ENCODE results near the gene RNF123. TPM values are rescaled to one million over a fixed set of nuclear protein-coding genes. Genes with fewer than 3 reads are reported as not detected.

RNF123 gene
- total RNA-seq, 1 experiment from 2014 or later: 40.6 TPM

GRCh38 chr3:49644684-49645083, 44.7 kb upstream of the RNF123 start:
- no peak overlapping the region for H4K91ac ChIP-seq (ENCODE audit: insufficient read length, low read depth, low read length)
- no peaks in the 10 kb centered on the region for H3K23me2 ChIP-seq (ENCODE audit: insufficient read length, low read depth, low read length, poor library complexity, severe bottlenecking)
- Mint-ChIP-seq H3K27ac (no peak overlapping the region), H3K4me3 (no peak overlapping the region), H3K27me3 (ENCODE audit: low read depth) (no peaks in the 10 kb centered on the region), H3K9me3 (no peaks in the 10 kb centered on the region), H3K36me3 (ENCODE audit: insufficient read depth in 1 of 3, low read depth in 3 of 3) (no peaks in the 10 kb centered on the region), H3K4me1 (no peaks in the 10 kb centered on the region)
- H3K4me2 ChIP-seq (ENCODE audit: insufficient read depth, insufficient read length, low read length): no peak overlapping the region
- DNase-seq: no peak
- H4K8ac ChIP-seq (replicated peaks; ENCODE audit: insufficient read length, low read depth, low read length): no peak overlapping the region
- no peak overlapping the region for H3K18ac ChIP-seq (ENCODE audit: insufficient read length, low read depth, low read length)
- H2BK15ac ChIP-seq (ENCODE audit: low read depth, low read length): no peak overlapping the region
- no peak overlapping the region for H4K5ac ChIP-seq (ENCODE audit: insufficient read length, low read depth, low read length)
- H3K79me2 ChIP-seq (ENCODE audit: insufficient read depth, low read length): no peaks in the 10 kb centered on the region
- H3T11ph ChIP-seq (ENCODE audit: low read length): no peak overlapping the region
- no peak overlapping the region for H3K14ac ChIP-seq (ENCODE audit: insufficient read depth, low read length)
- no peak overlapping the region for H3K27ac ChIP-seq (ENCODE audit: insufficient read length, low read depth, low read length)
- no peak overlapping the region for H2BK120ac ChIP-seq (ENCODE audit: low read depth, low read length, poor library complexity, severe bottlenecking)
- H3K79me1 ChIP-seq (ENCODE audit: insufficient read depth, low read depth, low read length, poor library complexity, severe bottlenecking): no peaks in the 10 kb centered on the region
- no peaks in the 10 kb centered on the region for H3K27me3 ChIP-seq (ENCODE audit: insufficient read depth, low read length)
- H2BK12ac ChIP-seq (ENCODE audit: insufficient read length, low read depth, low read length): no peak overlapping the region
- H3K4me1 ChIP-seq (ENCODE audit: insufficient read depth, low read length): no peaks in the 10 kb centered on the region
- no peak overlapping the region for H2AFZ ChIP-seq (ENCODE audit: low read length)
- H3K9ac ChIP-seq (ENCODE audit: extremely low read depth, insufficient read length, low read length): no peak overlapping the region
- H2AK5ac ChIP-seq (ENCODE audit: insufficient read length, low read length): no peak overlapping the region
- no peak overlapping the region for H2BK20ac ChIP-seq (ENCODE audit: low read depth, low read length, poor library complexity, severe bottlenecking)
- no peak for TF ChIP-seq CTCF (conservative IDR thresholded peaks at IDR 0.05)
- no CpG with 5 or more reads among the region's 8 CpGs for WGBS (ENCODE audit: extremely low coverage, insufficient read length, low lambda C conversion rate)
- no peaks in the 10 kb centered on the region for H4K20me1 ChIP-seq (ENCODE audit: control insufficient read depth, insufficient read depth, insufficient read length)
- no peak overlapping the region for H3K23ac ChIP-seq (ENCODE audit: insufficient read length, low read depth, low read length)
- H3K56ac ChIP-seq (ENCODE audit: insufficient read length, low read depth, low read length): no peak overlapping the region
- no peaks in the 10 kb centered on the region for H3K9me3 ChIP-seq (ENCODE audit: control insufficient read depth, low read depth, low read length)
- no peak overlapping the region for H3K4ac ChIP-seq (ENCODE audit: low read depth, low read length)
- no peak overlapping the region for H2BK5ac ChIP-seq (ENCODE audit: insufficient read length, low read length)

Data from H9 (cell line).